Esophagus muscularis mucosa (tissue), 3 donors: ENCODE measurements around the gene CDHR3.

ENCODE experiments used
- POLR2A ChIP-seq: fragments of 450-650 bp; IDR thresholded peaks from one replicate; pipeline ENCODE4 v1.6.1; 2017; ENCODE audit warnings: antibody characterized with exemption, moderate library complexity, mild to moderate bottlenecking, low read depth
- TF ChIP-seq, protein P1 (sequence below), 3 experiments: fragments of 200-600 bp in 2 of 3; fragments of 450-650 bp in 1 of 3; sonication (generic) in 2 of 3; IDR thresholded peaks; one replicate each; pipeline ENCODE4 v1.5.1; 2017 to 2019; ENCODE audit warnings: antibody characterized with exemption in 3 of 3, mild to moderate bottlenecking in 2 of 3, moderate library complexity in 1 of 3

DNA sequence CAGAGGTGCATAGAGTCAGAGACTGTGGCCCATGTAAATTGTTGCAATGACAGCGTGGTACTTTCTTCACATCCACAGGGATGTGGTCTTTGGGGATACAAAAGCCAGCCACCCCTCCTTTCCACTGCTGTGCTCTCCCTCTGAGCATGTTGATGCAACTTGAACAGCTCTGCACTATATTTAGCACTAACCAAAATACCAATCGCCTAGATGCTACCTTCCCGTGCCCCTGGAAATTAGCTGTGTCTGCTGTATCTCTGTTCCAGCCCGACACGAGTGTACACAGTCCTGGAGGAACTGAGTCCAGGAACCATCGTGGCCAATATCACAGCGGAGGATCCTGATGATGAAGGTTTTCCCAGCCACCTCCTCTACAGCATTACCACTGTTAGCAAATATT lies 38.1 kb downstream of the CDHR3 start:
- TF ChIP-seq, protein P1, sequence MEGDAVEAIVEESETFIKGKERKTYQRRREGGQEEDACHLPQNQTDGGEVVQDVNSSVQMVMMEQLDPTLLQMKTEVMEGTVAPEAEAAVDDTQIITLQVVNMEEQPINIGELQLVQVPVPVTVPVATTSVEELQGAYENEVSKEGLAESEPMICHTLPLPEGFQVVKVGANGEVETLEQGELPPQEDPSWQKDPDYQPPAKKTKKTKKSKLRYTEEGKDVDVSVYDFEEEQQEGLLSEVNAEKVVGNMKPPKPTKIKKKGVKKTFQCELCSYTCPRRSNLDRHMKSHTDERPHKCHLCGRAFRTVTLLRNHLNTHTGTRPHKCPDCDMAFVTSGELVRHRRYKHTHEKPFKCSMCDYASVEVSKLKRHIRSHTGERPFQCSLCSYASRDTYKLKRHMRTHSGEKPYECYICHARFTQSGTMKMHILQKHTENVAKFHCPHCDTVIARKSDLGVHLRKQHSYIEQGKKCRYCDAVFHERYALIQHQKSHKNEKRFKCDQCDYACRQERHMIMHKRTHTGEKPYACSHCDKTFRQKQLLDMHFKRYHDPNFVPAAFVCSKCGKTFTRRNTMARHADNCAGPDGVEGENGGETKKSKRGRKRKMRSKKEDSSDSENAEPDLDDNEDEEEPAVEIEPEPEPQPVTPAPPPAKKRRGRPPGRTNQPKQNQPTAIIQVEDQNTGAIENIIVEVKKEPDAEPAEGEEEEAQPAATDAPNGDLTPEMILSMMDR (IDR thresholded peaks at IDR 0.05), result no peak
- TF ChIP-seq POLR2A, result no peak
